NCI-H1105 (cell line): ENCODE data around the gene LNX2.

Experiments used
- DNase-seq: peaks from one replicate; lab custom pipeline; 2025; lab: John Stamatoyannopoulos, UW

Gene LNX2

DNA sequence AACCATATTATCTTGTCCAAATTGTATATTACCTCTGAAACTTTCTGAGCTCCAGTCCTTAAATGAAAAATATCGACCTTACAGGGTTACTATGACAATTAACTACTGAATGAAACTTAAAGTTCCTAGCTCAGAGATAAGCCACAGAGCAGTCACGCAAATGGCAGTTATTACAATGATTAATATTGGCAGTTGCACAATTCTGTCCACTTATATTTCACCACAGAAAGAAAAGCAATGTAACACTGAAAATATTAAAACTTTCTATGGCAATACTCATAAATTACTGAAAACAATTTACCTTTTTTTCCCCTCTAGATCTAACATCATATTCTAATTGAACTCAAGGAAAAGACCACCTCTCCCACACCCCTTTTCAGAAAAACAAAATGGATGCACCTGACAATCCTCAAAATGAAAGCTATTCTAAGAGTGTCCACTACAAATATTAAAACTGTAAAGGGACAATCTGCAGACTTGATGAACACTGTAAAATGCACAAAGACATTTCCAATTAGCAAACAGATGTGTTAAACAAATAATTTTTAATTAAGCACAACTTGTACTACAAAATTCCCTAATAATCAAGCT, 14.6 kb downstream of the LNX2 start:
- DNase-seq = no peak

DNA sequence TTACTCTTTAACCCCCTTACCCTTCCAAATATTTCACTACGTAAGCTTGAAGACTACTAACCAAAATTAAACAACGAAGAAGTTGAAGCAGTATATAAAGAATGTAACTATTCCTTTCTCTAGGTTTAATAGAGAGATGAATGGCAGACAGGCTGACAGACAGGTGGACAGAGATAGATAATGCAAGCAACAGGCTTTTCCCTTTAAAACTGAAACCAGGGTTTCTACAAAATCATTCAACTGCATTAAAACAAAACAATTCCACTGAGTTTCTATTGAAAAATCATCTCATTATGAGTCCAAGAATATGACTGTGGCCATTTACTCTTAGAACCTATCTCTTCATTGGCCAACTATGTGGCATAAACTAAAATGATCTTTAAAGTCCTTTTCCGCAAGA, 15.2 kb downstream of the LNX2 start:
- no peak for DNase-seq

DNA sequence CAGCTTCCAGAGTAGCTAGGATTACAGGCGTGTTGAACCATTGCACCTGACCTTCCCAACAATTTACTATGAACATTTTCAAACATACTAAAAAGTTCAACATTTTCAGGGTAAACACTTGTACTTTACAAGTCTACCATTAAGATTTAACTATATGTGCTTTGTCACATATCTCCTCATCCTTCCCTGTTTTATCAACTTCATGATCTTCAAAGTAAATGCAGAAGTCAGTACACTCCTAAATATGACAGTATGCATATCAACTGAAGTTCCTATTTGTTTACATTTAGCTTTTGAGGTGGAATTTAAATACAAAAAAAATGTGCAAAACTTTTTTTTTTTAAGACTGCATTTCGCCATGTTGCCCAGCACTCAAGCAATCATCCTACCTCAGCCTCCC, 18.5 kb downstream of the LNX2 start:
- no peak for DNase-seq

GRCh38 chr13:27601208-27601607, 19.1 kb downstream of the LNX2 start:
- no peak for DNase-seq

DNA sequence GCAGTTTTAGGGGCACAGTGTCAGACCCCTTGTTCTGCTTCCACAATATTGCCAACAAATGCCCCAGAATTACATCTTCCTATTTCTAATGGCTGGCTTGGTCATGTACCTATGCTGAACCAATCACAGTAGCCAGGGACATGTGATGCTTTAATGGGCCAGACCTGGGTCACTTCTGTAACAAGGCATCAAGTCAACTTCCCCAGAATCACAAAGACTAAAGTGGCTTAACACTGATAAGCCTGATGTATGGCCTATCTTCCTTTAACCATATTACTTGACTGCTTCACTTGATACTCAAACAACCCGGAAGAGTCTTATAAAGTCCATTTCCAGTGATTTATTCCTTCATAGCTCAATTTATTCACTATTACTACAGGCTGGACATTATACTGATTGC, 19.6 kb downstream of the LNX2 start:
- DNase-seq = no peak

- no peak for DNase-seq
Measured at GRCh38 chr13:27599845-27600553, 20.3 kb downstream of the LNX2 start.

DNA sequence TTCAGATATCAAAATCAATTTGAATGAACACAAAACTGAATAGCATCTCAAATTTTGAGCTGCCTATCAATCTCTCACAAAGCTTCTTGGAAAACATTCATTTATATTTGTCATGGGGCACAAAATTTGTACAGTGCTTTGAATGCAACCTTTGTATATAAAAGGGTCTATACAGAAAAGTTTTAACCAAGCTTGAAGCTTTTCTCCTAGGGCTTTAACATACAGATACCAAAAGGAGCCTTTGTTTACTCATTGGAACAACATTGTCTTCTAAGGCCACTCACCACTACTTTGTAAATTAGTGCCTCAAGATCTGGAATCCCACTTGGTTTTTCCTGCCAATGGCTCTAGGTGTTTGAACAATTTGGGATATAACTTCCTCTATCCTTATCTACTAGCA, 21.2 kb downstream of the LNX2 start:
- DNase-seq = no peak

DNA sequence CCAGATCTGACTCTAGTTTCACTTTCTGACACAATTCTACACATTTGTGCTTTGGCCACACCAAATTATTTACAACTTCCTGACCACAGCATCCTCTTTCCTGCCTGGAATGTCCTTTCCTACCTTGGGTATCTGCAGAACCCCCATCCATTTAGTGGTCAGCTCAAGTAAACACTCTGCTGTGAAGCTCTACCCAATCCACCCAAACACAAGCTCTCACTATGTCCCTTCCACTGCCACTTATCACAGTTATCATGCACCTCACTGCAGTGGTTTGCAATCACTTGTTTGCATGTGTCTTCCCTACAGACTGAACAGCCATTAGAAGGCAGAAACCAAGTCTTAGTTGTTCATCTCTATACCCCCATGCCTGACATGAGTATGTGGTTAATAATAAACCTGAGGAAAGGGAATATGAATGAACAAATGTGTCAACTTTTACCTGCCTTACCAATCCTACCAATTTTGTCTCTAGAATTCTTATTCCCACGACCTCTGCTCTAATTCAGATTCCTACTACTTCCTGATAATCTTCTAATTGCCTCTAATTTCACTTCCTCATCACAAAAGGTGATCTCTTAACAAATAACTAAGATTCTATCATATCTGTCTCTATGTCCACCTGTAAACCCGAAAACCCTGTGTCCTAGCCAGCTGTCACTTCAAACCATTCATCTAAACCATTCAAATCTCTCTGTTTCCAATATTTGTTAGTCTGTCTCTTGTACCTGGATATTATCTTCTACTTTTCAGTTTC, 25.1 kb downstream of the LNX2 start:
- DNase-seq = no peak

DNA sequence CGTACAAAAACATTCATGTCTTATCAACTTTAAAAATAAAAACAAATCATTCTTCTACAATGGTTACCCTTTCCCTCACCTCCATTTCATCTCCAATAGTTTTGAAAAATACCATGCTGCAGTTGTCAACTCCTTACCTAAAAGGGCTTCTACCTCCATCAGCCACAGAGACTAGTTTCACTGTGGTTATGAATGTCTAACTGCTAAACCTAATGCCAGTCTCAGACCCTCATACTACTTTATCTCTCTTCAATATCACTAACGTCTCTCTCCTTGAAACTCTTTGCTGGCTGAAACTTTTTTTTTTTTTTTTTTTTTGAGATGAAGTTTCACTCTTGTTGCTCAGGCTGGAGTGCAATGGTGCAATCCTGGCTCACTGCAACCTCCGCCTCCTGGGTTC, 27.1 kb downstream of the LNX2 start:
- no peak for DNase-seq

GRCh38 chr13:27592865-27593264, 27.5 kb downstream of the LNX2 start:
- no peak for DNase-seq

DNA sequence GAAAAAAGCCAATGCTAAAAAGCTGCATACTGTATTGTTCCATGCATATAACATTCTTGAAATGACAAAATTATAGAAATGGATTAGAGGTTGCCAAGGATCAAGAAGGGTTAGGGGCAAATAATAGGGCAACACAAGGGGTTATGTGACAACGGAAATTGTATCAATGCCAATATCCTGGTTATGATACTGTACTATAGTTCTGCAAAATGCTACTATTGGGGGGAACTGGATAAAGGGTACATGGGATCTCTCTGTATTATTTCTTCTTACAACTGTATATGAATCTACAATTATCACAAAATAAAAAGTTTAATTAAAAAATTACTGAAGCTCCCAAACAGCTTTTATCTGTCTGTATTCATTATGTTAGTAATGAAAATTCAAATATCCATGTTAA, 31.9 kb downstream of the LNX2 start:
- DNase-seq = no peak

GRCh38 chr13:27587095-27587746, 33.1 kb downstream of the LNX2 start:
- DNase-seq = no peak

GRCh38 chr13:27583645-27584044, 36.7 kb downstream of the LNX2 start:
- no peak for DNase-seq

DNA sequence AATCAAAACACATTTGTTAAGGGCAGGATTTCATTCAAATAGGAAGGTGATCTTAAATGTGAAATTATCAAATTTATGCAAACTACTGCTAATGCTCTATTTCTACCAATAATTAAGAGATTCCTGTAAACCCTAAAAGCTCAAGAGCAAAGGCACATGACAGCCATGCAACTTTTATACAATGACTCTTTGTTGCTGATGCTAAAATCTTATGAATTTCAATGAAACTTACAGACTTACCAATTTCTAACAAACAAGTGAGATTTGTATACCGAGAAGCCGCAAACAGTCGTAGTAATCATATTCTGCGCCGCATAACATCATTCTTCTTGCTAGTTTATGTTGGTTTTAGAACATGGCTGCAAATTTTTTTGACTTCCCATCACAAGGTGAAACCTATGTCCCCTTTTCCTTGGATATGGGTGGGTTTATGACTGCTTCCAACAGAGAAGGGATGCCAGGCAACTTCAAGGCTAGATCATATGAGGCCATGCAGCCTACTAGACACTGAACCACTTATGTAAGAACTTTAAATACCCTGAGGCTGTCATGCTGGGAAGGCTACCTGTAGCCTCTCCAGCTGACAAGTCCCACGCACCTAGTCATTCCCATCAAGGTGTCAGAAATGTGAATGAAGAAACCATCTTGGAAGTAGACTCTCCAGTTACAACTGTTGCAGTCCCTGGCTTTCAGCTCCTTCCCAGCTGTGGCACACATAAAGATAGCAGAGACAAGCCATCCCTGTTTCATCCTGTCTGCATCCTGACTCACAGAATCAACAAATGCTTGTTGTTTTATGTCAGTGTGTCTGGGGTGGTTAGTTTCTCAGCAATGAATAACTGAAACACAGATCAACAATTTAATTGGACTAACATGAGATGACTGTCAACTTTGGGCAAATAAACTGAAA, 42.0 kb downstream of the LNX2 start:
- DNase-seq = no peak

- no peak for DNase-seq
Measured at GRCh38 chr13:27574661-27575060, 45.7 kb downstream of the LNX2 start.

- no peak for DNase-seq
Measured at GRCh38 chr13:27573265-27573664, 47.1 kb downstream of the LNX2 start.

DNA sequence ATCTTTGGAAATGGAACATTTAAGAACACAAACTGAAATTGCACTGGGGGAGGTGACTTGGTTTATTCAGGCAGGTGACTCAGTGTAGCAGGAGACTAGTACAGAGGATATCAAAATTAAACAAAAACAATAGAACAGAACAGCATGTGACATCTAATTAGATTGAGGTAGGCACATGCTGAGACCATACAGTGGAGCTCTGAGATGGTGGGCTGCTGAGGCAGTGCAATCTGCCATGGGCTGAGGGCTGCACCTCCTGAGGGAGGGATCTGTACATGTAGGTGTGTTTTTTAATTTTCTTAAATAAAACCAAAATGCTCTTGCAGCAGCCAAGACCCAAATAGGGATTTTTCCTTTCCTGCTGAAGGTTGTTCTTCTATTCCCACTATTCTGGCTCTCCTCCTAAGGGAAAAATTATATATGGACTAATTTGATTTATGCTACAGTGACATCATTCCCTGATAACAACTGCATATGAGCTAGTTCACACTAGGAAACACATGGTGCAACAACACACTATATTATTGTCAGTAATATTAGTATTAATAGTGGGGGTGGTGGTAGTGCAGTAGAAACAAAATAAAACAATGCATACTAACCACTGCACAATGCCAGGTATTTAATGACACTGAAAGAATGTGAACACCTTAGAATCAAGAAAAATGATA, 48.0 kb downstream of the LNX2 start:
- no peak for DNase-seq

DNA sequence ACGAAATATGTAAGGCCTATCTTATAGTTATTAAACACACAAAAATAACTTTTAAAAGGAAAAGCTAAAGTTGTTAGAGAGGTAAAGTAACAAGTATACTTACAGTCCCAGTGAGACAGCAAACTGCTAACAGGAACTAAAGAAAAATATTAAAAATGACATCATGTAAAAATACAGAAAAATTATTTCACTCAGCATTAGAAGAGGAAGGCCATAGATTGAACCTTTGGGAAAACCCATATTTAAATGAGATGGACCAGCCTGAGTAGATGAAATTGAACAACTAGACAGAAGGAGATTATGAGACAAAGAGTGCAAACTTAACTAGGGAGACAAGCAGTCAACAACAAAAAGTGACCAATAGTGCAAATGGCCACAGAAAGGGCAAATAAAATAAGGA, 49.4 kb downstream of the LNX2 start:
- DNase-seq = no peak

DNA sequence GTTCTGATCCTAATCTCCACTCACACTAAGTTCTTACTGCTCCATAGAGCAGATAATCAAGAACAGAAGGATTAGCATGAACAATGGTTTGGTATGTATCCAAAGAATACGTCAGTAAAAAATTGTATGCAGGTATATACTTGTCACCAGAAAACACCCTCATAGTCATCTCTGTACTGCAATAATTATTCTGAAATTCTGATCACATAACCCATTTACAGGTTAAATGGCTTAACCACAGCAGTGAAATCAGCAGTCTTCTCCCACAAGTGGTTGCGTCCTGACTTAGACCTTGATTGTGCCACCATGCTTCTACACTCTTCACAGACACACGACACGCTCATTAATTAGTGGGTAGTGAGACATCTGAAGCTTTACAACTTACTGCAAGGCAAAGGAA, 50.9 kb downstream of the LNX2 start:
- no peak for DNase-seq

DNA sequence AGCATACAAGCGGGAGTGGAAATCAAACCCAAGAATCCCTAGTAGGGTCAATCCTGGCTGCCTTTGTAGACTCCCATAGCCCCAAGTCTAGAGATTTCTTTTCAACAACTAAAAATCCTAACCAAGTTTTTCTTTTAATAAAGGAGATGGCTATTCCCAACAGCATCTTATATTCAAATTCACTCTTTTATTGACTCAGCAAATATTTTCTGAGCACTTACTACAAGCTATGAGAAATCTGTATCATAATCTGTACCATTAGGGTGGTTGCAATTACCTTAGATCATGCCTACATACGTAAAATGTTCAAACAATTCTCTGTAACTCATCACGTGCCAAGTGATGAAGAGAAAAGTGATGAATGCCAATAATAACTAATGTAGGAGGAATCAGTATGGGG, 54.5 kb downstream of the LNX2 start:
- no peak for DNase-seq

DNA sequence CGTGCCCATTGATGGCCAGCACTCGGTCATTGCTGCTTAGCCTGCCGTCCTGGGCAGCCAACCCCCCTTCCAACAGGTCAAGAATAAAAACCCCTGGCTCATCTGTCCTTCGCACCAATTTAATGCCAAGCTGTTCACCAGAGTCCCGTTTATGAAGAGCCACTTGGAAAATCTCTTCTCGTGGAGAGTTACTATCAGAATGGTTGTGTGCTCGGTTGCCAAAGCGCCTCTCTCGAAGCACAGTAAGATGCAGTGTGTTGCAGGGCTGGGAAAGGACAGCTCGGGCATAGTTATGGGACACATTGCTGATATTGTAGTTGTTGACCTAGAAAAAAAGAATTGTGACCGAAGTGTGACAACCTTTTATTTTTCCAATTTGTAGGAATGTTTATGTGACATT, 57.9 kb downstream of the LNX2 start:
- no peak for DNase-seq
